ENCODE data around the gene GPR87. TPM values are rescaled to one million over a fixed set of nuclear protein-coding genes. Genes with fewer than 3 reads are reported as not detected.

The GPR87 gene
- polyA plus RNA-seq, 5 donors, result not detected

DNA sequence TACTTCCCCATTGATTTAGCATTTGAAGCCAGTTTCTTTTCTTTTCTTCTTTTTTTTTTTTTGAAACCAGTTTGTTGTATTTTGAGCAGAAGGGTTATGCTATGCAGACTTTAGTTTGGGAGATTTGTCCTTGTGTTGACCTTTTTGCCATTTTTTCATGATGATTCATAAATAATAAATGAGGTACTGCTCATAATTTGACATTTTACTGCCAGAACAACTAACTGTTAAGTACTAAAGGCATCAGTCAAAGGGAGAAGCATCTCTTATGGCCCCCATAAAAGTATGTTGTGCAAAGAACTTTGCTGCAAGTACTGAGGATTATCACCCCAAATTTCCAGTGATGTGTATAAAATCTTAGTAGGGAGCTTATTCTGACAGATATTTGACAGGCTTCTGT is 1.7 kb upstream of the GPR87 start:
- DNase-seq, result no peak

DNA sequence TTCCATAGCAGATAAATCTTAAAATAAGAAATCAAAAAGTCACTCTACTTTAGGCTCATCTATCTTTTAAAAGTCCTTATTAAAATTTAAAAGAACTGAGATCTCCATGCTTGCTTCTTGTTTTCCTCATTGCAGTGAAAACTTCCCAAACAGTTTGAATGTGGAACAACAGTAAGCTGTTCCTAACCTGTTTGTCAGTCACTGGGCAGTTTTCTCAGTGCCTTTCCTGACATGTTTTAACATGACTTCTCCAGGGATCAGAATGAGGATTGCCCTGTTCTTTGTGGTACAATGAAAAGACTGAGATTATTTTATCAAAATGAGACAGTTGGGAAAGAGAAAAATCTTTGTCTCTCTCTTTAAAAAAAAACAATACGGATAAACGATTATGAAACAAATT is 774 bp downstream of the GPR87 start:
- no peak for DNase-seq

DNA sequence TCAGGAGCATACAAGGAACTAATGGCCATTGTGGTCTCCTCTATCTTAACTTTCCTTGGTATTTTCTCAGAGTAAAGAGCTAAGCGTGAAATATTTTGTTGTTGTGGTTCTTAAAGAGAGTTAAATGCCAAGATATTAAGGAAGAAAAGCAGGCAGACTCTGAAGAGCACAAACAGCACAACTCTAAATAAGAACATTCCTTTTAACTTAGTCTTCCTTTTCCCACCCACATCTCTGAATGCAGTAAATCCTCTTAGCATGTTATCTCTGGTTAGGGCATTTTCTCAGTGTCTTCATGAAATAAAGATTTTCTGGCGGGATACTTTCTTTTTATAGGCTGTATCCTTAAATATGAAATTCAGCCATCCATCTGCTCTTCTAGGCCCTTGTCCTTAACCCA is 1.5 kb downstream of the GPR87 start:
- DNase-seq, result no peak

DNA sequence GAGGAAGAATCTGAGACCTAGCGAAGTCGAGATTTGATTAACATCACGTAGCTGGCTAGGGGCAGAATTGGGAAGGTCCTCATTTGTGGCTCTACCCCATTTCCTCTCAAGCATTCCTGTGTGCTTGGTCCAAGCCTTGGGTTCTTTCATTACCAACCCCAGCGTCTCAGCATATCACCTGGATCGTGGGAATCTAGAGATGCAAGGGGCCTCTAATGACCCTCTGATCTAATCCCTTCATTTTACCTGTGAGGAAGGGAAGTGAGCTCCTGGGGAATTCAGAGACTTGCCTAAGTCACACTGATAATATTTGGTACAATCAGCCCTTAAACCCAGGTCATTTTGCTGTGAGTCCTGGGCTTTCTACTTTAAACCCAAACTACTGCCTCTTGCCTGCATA is 2.0 kb downstream of the GPR87 start:
- no peak for DNase-seq

DNA sequence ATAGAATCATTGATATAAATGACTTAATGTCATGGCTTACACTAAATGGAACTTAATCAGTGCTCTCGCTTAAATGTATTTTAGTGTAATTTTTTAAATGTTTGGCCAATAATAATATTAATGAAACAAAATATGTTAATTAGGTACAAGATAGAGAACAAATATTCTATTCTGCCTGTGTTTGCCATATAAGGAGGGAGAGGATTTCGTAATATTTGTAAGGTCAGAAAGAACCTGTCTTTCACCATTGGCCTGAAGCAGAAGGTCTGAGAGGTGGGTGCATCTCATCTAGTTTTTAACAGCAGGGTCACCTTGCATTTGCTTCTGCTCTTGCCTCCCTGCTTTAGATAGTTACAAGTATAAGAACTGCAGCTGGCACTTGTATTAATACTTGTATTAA is 2.5 kb downstream of the GPR87 start:
- no peak for DNase-seq

DNA sequence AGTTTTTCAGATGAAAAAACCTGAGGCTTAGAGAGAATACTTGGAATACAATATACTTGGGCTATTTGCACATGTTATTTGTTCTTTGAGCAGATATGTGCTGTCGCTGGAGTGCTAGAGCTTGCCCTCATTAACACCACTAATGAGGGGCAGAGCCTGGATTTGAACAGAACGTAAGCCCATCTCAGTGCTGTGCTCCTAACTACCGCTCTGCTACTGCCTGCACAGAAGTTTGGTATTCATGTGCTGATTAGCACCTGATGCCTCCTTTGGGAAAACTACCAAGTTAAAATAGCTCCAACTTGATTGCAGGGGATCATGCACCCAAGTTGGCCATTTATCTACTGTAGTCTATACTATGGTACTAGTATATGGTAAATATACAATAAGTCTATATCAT is 3.6 kb downstream of the GPR87 start:
- DNase-seq, result no peak

DNA sequence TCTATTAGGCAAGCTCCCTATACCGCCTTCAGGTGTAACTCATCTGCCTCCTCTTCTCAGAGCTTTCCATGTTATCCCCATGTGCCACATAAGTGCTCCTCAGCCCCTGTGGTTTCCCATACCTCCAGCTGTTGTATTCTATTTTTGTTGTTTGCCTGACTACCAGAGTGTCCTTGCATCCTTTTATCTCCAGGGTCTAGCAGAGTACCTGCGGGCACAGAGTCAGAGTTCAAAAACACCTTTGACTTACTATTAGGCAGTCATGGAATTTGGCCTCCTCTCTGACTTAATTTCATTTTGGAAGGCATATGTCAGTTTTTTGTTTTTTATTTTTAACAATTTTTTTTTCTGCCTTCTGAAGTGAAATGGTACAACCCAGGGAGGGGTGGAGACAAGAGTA is 7.1 kb downstream of the GPR87 start:
- no peak for DNase-seq

DNA sequence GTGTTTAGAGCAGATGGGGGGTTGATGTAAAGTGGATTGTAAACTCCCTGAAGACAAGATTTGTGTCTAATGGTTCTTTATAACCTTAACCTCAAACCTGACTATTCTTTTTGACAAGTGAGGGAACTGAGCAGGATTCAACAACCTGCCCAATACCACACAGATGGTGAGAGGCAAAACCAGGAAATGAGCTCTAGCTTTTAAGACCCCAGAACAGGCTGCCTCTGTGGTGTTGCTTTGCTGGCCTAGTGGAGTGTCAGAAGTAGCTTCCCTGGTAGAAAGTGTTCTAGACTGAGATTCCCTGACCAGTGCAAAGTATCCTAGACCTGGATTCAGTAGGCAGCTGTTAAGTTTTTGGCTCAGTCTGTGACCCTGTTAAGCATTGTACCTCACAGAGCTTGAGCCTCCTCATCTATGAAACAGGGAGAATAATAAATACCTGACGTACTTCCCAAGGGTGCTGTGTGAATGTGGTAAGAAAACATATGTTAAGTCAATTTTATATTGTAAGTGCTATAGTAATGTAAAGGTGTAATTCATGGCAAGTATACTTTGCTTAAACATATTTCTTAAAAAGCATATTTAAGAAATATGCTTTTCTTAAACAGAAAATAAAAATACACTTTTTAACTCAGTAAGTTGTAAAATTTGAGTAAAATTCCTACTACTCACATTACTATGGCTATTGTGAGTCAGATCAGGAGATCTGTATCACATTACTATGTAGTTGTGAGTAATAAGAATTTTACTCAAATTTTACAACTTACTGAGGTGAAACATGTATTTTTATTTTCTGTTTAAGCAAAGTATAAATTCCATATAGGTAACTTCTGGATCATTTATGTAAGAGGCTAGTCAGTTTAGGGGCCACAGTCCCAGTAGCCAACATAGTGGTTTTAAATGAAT is 8.8 kb downstream of the GPR87 start:
- no peak for DNase-seq

DNA sequence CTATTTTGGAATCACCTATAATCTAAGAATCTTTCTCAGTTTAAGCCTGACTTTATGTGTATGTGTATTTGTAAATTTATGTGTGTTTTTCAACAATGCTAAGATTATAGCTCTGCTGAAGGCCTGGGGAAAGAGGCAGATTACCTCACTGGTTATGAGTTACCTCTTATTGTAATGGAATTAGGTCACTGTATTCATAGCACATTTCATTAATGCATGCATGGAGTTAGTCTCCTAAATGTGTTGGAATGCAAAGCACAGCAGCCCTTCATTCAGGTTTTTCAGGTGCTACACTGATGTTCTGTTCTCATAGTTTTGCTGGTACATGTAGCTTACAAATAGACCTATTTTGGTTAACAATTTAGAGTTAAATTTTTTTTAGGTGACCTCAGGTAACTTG is 9.5 kb downstream of the GPR87 start:
- no peak for DNase-seq

DNA sequence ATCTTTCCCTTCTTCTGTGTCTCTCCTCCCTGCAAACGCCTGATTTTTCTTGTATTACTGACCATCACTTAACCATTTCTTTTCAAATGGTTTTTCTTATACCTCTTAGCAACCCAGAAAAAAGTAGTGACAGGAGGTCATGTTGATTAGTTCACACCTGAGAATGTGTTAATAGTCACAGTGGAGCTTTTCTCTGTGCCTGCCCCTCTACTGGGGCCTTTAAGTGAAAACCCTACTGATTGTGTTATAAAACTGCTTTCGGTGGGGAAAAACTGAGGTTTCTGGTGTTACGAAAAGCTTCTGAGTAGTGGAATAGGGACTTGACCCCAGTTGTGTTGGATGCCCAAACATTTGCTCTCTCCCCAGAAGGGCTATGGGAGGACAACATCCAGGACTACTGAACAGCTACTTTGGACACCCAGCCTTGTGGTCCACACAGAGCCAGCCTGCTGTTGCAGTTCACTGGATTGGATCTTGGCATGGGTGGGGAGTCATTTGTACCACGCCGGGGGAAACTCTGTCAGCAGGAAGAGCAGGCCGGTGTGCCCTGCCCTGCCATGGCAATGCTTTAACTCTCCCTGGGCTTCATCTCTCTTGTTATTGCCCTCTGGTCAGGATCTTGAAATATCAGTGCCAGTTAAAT is 10.3 kb downstream of the GPR87 start:
- no peak for DNase-seq

DNA sequence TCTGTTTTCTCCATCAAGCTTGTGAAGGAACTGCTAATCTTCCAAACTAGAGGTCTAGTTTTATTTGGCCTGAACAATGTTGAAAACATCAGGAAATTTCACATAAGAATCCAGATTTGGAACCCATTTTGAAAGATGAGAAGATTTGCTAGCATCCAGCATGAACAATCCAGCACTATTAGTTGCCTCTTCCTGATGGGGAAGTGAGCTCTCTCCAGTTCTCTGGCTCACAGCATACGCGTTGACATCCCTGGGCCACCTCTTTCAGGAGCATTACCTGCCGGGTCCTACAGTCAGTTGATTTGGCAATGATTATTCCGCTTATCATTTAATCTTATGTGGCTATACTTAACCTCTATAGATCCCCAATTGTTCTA is 10.9 kb downstream of the GPR87 start:
- no peak for DNase-seq

DNA sequence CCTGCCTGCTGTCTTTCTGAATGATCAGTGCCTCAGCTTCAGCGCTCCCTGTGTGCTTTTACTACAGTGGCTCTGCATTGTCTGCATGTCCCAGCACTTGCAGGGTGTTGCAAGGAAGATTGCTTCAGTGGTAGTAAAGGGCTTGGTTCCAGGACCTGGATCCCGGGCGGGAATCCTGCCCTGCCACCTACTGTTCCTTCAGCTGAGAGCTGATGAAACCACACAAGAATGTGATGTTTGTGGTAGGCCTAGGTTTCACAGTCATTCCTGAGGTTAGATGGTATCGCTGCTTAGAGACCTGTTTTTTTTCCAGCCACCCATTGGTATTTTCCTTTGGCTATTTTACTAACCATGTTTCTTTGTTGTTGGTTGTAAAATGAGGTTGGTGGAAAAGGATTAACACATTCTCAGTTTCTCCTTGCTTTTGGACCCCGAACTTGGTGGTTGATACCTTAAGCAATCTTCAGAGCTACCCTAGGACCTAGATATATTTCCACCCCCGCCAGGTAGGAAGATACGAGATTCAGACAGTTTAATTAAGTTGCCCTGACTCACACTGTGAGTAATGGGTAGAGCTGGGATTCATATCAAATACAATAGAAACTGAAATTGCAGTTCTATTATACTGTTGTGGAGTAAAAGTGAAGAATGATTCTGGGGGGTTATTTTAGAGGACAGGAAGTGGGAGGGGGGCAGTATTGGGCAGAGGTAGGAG is 11.4 kb downstream of the GPR87 start:
- DNase-seq, result peak in 1 of 2 donors; percentile 35

DNA sequence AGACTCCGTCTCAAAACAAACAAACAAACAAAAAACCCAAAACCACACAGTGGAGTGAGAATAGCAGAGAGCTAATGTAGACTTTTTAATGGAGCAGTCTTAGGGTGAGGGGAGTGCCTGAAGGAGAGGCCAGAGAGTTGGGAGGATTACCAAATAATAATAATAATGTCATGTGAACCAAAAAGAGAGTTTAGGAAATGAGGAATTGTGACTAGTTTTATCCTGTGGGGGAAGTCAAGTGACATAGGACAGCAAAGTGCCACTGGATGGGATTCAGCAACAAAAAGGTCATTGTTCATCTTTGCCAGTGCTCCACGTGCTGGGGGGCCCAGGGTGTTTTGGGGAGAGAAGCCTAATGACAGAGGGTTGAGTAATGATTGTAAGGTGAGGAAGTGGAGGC is 12.9 kb downstream of the GPR87 start:
- no peak for DNase-seq

DNA sequence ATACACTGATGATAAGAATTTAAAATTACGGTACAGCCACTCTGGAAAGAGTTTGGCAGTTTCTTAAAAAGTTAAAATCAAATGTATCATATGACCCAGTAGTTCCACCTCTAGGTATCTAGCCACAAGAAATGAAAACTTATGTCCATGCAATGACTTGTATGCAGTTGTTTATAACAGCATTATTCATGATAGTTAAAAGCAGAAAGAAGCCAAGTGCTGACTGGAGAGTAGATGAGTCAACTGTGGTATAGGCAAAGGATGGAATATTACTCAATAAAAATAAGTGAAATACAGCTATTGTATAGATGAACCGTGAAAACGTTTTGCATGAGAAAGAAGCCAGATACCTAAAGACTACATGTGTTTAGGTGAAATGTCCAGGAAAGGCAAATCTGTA is 14.8 kb downstream of the GPR87 start:
- DNase-seq, result no peak

DNA sequence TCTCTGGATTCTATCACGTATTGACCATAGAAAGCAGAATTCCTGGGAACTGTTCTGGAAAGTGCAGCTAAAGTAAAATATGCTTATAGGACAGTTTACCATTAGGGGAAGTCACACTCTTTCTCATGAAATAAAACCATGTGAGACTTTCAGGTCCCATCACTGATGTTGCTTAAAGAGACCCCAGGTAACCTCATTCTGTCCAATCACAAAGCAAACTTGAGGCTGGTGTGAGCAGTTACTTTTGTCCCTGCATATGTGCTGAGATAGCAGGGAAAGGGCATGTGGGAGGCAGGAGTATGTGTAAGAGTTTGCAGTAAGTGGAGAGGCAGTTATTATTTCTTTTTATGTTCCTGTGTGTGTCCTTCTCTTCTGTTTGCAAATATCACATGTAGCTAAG is 16.1 kb downstream of the GPR87 start:
- DNase-seq, result no peak

DNA sequence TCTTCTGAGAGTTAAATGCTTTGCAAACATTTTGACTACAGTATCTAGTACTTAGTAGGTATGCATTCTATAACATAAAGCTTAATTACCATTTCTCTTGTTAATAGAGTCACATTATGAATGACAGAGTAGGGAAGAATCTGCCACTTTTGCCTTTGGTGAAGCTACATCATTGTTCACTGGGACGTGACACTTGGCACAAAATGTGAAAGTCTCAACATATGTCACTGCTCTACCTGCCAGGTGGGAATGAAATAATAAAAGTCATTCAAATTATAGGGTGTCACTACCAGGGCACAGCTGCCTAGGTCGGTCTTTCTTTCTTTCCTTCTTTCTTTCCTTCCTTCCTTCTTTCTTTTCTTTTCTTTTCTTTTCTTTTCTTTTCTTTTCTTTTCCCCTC is 17.6 kb downstream of the GPR87 start:
- DNase-seq, result no peak

DNA sequence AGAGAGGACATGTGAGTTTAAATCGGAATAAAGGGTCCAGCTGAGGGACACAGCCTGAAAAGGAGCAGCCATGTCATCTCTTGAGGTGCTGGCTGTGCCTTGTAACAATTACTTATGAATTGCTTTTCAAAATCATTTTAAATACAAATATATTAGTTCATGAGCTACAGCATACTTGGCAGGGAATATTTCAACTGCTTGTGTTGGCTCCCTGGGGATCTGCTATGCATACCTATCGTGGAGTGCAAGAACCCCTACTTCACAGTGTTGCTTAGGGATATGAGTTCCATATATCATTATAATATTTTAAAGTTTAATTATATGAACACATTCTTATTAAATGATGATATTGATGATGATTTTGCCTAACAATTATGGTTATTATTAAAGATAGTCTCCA is 19.2 kb downstream of the GPR87 start:
- DNase-seq, result no peak

DNA sequence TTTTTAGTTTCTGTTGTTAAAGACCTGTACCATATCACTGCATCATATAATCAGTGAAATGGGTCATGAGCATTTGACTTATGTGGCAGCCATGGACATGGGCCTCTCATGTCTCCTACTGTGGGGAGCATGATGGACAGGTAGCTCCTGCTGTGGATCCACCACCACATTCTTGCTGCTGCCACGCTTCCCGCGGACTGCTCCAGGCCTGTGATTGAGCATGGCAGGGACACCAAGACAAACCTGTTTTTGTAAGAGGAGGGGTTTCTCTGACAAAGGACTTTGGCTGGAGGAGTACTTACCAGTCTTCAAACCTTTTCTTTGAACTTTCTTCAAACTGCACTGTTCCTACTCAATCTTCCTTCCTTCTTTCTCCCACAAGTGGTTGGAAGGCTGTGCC is 20.4 kb downstream of the GPR87 start:
- no peak for DNase-seq

DNA sequence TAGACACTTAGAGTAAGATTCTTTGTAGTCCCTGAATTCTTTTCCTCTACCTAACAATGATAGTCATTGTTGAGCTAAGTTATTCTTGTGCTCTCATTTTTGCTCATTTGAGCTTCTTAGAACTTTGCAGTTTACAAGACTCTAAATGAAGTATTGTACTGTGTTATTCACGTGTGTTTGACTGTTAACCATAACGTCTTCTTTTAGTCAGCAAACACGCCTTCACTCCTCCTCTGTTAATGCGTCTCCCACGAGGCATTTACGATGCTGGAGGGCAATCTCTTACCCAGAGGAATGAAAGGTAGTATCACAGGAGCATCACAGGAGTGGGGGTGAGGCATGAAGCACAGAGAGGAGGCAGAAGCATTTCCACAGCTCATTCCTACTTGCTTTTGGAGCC is 23.5 kb downstream of the GPR87 start:
- DNase-seq, result no peak

DNA sequence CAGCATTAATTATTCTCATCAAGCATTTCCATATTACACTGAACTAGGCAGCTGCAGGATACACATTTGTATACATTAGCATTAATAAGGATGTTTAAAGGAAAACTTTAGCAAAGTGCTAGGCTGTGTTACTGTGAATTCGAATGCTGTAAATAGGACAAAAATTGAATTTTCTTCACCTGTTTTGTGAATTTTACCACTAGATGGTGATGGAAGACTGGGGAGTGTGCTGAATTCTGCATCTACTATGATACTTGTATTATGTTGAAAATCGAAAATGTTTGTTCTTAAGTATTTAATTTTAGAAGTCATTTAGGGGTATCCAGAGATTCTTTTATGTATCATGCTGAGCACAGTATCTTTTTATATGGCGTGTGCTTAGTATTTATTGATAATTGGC is 25.9 kb downstream of the GPR87 start:
- no peak for DNase-seq

DNA sequence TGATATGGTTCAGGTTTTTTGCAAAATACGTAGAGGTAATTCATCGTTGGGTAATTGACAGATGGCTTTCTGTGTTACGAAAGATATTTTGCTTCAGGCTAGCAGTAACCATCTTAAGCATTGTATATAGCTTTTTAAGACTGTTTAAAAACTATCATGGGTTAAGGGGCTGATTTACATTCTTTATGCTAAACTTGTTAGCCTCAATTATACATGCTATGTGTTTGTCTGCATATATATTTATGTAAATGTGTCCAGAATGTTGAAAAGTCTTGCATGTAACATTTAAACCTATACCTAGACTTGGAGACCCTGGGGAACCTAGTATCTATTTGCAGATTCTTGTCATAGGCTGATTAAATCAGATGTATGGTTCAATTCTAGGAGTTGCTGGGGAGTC is 27.2 kb downstream of the GPR87 start:
- DNase-seq, result no peak

DNA sequence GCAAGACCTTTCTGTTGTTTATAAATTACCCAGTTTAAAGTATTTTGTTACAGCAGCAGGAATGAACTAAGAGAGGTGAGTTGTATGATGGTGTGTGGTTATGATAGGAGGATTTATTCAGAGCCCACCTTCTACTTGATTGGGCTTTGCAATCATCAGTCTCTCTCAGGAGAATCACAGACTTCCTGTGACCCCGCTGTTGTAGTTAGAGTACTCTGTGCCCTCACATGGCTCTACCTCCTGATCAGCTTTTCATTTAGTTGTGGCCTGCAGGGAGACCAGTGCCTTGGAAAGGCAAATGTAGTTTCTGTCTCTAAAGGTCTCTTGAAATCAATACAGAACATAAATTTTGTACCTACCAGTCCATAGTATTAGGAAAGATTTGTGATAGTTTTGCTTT is 30.7 kb downstream of the GPR87 start:
- no peak for DNase-seq

DNA sequence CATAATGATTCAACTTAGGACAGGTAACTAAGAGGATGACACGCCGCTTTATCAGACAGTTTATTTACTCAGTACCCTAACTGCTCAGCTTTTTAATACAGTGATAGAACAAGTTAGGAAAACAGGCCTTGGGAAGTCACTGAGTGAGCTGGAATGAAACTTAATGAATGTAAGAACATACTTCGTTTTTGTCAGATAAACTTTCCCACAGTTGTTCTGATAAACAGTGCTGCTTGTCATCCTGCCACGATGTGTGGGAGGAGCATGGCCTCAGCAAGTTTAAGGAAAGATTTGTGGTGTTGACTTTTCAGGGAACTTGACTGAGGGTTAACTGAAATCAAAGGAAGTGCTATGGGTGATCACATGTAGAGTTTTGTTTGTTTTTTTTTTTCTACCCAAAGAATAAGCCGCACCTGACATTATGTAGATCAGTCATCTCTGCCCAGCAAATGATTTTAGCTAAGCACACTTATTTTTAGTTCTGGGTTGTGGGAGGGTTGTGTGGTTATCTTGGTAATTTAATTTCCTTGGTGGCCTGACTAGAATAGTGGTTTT is 32.6 kb downstream of the GPR87 start:
- DNase-seq, result no peak

All from right lung (tissue), 5 donors.